NCI-H2171 (cell line): ENCODE data around the gene TMEM17.

ENCODE experiments used
- DNase-seq: peaks from one replicate; lab custom pipeline; 2025; lab: John Stamatoyannopoulos, UW

TMEM17 gene

GRCh38 chr2:62455957-62456692 is 49.9 kb downstream of the TMEM17 start:
- DNase-seq, result no peak

- no peak for DNase-seq
Observed at GRCh38 chr2:62453955-62454354, 52.0 kb downstream of the TMEM17 start.

GRCh38 chr2:62452701-62453454 is 53.1 kb downstream of the TMEM17 start:
- no peak for DNase-seq

GRCh38 chr2:62450716-62451191 is 55.2 kb downstream of the TMEM17 start:
- DNase-seq, result no peak
